Spleen (tissue), 7 donors: ENCODE results near the gene RAB9B.

Source experiments
- CTCF ChIP-seq, 11 experiments: fragments of 200-600 bp in 7 of 11; fragments of 450-650 bp in 4 of 11; sonication (generic) in 4 of 11; IDR thresholded peaks in 8 of 11; conservative IDR thresholded peaks in 3 of 11; 1 replicate in 7 of 11; 2 replicates in 4 of 11; pipeline versions ENCODE4 v1.4.0 to v1.8.0; 2016 to 2021; ENCODE audit warnings: antibody characterized with exemption in 11 of 11, inconsistent platforms in 4 of 11, mild to moderate bottlenecking in 1 of 11
- POLR2A ChIP-seq, 3 donors: fragments of 450-650 bp; IDR thresholded peaks; one replicate each; pipeline ENCODE4 v1.5.1; 2017; ENCODE audit warnings: antibody characterized with exemption in 3 of 3, mild to moderate bottlenecking in 1 of 3
- POLR2AphosphoS5 ChIP-seq, 3 donors: sonication (generic); formaldehyde crosslinking; IDR thresholded peaks; one replicate each; pipeline ENCODE4 v1.5.1; 2017; ENCODE audit warnings: antibody characterized with exemption in 3 of 3
- donor health status: DM: no; HTN: no; CAD: no; lungs with moderate emphysema.
- donor health status: DM: no; HTN: no; CAD: no.
- donor health status: DM: no; HTN: no; CAD: no.

GRCh38 chrX:103864149-103864548, 32.1 kb upstream of the RAB9B start:
- TF ChIP-seq CTCF (IDR thresholded peaks at IDR 0.05 in 8 of 11, conservative IDR thresholded peaks at IDR 0.05 in 3 of 11) (no peak), POLR2A (IDR thresholded peaks at IDR 0.05) (no peak), POLR2AphosphoS5 (IDR thresholded peaks at IDR 0.05) (no peak)
